ENCODE measurements around the gene PDK4.

Gene PDK4

DNA sequence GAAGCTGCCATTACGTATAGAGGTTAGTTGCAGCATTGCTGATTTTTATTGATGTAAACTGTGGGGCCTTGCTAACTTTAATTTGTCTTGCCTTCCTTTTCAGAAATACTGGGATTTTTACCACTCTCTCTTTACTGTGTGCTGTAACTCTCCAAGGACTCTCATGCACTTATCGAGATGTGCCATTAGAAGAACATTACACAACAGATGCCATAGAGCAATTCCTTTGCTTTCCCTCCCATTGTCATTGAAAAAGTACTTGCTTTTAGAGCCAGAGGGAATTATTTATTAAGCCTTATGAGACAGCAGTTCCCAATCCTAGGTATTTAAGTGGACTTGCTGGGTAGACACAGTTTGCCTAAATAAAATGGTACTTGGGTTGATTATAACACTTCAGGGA lies 58.8 kb downstream of the PDK4 start:
- intact Hi-C loops (cut with DNase I), result no loop called here
- DNase-seq, result no peak

DNA sequence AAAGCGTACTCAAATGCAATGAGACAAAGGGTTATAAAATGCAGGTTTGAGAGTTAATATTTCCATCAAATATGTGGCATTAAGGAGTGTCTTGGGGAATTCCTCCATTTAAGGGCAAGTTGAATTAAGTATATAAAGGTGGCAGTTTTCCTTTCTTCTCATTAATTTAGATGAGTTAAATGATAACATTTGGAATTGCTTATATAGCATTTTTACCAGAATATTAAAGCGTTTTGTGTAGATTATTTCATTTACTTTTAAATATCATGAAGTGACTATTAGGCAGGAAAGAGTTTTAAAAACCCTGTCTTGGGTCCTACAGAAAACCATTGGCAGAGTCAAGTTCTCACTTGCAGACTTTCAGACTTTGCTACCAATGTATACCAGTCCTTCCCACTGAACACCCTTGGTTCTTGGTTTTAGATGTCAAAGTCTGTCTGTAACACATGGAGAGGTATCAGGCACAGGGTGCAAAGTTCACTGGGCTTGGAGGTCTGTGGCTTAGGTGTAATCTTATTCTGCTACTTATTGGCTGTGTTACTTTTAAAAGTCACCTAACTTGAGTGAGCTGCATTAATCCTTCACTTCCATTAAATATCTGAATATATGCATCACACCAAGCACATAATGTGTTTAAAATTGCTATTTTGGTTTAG lies 59.5 kb downstream of the PDK4 start:
- intact Hi-C loops (cut with DNase I), result no loop called here
- no peak for DNase-seq

DNA sequence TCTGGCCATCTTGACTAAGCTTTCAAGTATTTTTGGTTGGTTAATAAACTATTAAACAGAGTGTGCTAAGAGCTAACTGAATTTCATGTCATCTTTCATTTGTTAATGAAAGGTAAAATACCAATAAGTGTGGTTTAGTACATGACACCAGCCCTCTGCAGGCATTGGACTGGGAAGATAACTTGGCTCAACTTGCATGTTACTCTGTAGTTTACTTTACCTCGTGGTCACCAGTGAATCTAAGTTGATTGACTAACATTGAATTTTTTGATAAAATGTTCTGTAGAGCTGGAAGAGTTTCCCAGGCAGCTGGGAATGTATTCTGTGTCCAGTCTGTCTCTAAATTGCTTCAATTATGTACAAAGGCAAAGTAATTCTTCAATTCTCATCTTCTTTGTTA lies 60.7 kb downstream of the PDK4 start:
- intact Hi-C loops (cut with DNase I), result no loop called here

DNA sequence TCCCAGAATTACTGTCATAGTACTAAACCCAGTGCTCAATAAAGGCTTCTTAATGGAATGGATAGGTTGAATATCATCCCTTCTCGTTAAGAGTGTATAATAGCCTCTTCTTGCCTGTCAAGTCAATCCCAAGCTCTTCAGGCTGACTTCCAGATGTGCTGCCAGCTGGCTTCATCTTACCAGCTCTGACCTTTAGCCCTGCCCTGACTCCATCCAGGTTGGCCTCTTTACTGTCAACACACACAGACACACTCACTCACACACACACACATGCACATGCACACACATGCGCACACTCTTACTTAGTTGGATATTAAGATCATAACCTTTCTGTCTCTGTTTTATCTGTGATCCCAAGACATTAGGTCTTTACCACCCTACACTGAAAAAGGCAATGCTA lies 61.5 kb downstream of the PDK4 start:
- intact Hi-C loops (cut with DNase I), result no loop called here

More for the DNA sequence above, 60.7 kb downstream of the PDK4 start:
- DNase-seq, result no peak

More for the DNA sequence above, 61.5 kb downstream of the PDK4 start:
- no peak for DNase-seq
